Keratinocyte (primary cell): ENCODE results near the gene TDRD10. TPM values are rescaled to one million over a fixed set of nuclear protein-coding genes. Genes with fewer than 3 reads are reported as not detected.

Source experiments
- DNase-seq: peaks from one replicate; pipeline ENCODE4 v3.0.0-alpha.2; 2011; ENCODE audit warnings: low read depth, missing footprints, low spot score
- FAIRE-seq: peaks from 2 replicates; lab custom pipeline; 2011; peaks lifted over from hg19 to GRCh38; lab: Jason Lieb, UNC
- H2AFZ ChIP-seq: 2 replicates; pipeline ENCODE4 v1.6.0; 2012; ENCODE audit warnings: low read length, control low read depth, inconsistent platforms; ENCODE audit not compliant: control insufficient read depth
- H3K27ac ChIP-seq: 2 replicates; pipeline ENCODE4 v1.5.1; 2011; ENCODE audit warnings: low read length; ENCODE audit not compliant: control insufficient read depth, insufficient read depth
- H3K27me3 ChIP-seq: 3 replicates; pipeline ENCODE4 v1.6.0; 2011; ENCODE audit warnings: low read length; ENCODE audit not compliant: control insufficient read depth, insufficient read depth; ENCODE audit errors: extremely low read depth
- H3K36me3 ChIP-seq, 2 experiments: 2 replicates in 1 of 2; 3 replicates in 1 of 2; pipeline ENCODE4 v1.5.1; 2011; ENCODE audit warnings: low read length in 2 of 2, mild to moderate bottlenecking in 1 of 2; ENCODE audit not compliant: control insufficient read depth in 2 of 2, insufficient read depth in 2 of 2; ENCODE audit errors: extremely low read depth in 1 of 2
- H3K4me1 ChIP-seq: 3 replicates; pipeline ENCODE4 v1.5.1; 2011; ENCODE audit warnings: low read length; ENCODE audit not compliant: control insufficient read depth, insufficient read depth; ENCODE audit errors: extremely low read depth
- H3K4me2 ChIP-seq: 3 replicates; pipeline ENCODE4 v1.6.0; 2011; ENCODE audit warnings: low read depth, low read length; ENCODE audit not compliant: control insufficient read depth, insufficient read depth; ENCODE audit errors: extremely low read depth
- H3K4me3 ChIP-seq, 3 experiments: fragments of 200-600 bp in 1 of 3; sonication (generic) in 1 of 3; 2 replicates in 2 of 3; 3 replicates in 1 of 3; pipeline ENCODE4 v1.5.1; 2011 to 2016; ENCODE audit warnings: low read length in 3 of 3, mild to moderate bottlenecking in 3 of 3, control low read depth in 2 of 3, inconsistent platforms in 1 of 3, low read depth in 1 of 3, mixed read lengths in 1 of 3, mixed run types in 1 of 3, moderate library complexity in 1 of 3; ENCODE audit not compliant: control insufficient read depth in 2 of 3, insufficient read depth in 2 of 3; ENCODE audit errors: extremely low read depth in 1 of 3
- H3K79me2 ChIP-seq: 2 replicates; pipeline ENCODE4 v1.6.0; 2012; ENCODE audit warnings: low read length; ENCODE audit not compliant: control insufficient read depth, insufficient read depth
- H3K9ac ChIP-seq: 3 replicates; pipeline ENCODE4 v1.6.0; 2011; ENCODE audit warnings: low read length; ENCODE audit not compliant: control insufficient read depth, insufficient read depth; ENCODE audit errors: extremely low read depth
- H3K9me1 ChIP-seq: 3 replicates; pipeline ENCODE4 v1.6.0; 2011; ENCODE audit warnings: low read length; ENCODE audit not compliant: control insufficient read depth, insufficient read depth; ENCODE audit errors: extremely low read depth
- H3K9me3 ChIP-seq: 2 replicates; pipeline ENCODE4 v1.5.1; 2012; ENCODE audit warnings: low read depth, low read length; ENCODE audit not compliant: control insufficient read depth
- H4K20me1 ChIP-seq: 3 replicates; pipeline ENCODE4 v1.6.0; 2011; ENCODE audit warnings: low read length; ENCODE audit not compliant: control insufficient read depth, insufficient read depth; ENCODE audit errors: extremely low read depth
- CTCF ChIP-seq, 3 experiments: IDR thresholded peaks in 1 of 3; conservative IDR thresholded peaks in 1 of 3; optimal IDR thresholded peaks in 1 of 3; 2 replicates in 2 of 3; 3 replicates in 1 of 3; pipeline versions ENCODE3 to v1.5.1; 2011; ENCODE audit warnings: low read length in 3 of 3, mild to moderate bottlenecking in 3 of 3, moderate library complexity in 2 of 3, control low read depth in 1 of 3, inconsistent platforms in 1 of 3; ENCODE audit not compliant: insufficient read depth in 2 of 3; ENCODE audit errors: extremely low read depth in 1 of 3
- EZH2 ChIP-seq: IDR thresholded peaks from one replicate; pipeline ENCODE4 v1.6.1; 2012; ENCODE audit warnings: inconsistent platforms, mild to moderate bottlenecking, low read length, moderate library complexity
- dilution Hi-C: fragments of 300-500 bp; cut with MboI; formaldehyde crosslinking; loops from one replicate; pipeline ENCODE4 v1.7.0; 2020; ENCODE audit warnings: low sequenced_read_pairs; ENCODE audit not compliant: extremely low pct_ligation_motif_present
- polyA plus RNA-seq, 5 experiments: library from polyadenylated mRNA; depleted of rRNA in 3 of 5; stranded (reverse) in 3 of 5; stranded (forward) in 1 of 5; unstranded in 1 of 5; fragments of >200 nt; gene quantifications; 1 replicate in 1 of 5; 2 replicates in 3 of 5; 3 replicates in 1 of 5; pipeline versions ENCODE4 v1.2.1 to v1.2.3, GENCODE V29; 2011 to 2012; ENCODE audit warnings: missing spikeins in 2 of 5, low read depth in 1 of 5, low replicate concordance in 1 of 5

Gene TDRD10
- polyA plus RNA-seq, 1 donor (not counting 4 experiments of a cell fraction or from before 2014, with no cell fraction given): not detected

GRCh38 chr1:154575147-154575927 lies 73.3 kb downstream of the TDRD10 start:
- H3K79me2 ChIP-seq: no peaks in the 10 kb centered on the region
- H3K27me3 ChIP-seq: no peaks in the 10 kb centered on the region
- H3K9me3 ChIP-seq: no peaks in the 10 kb centered on the region
- H4K20me1 ChIP-seq: no peaks in the 10 kb centered on the region
- H3K4me1 ChIP-seq: no peaks in the 10 kb centered on the region
- no peak overlapping the region for H3K27ac ChIP-seq
- H2AFZ ChIP-seq: no peak overlapping the region
- H3K9ac ChIP-seq: no peak overlapping the region
- dilution Hi-C loops: no loop called here
- no peak for FAIRE-seq
- DNase-seq: no peak
- TF ChIP-seq CTCF (optimal IDR thresholded peaks at IDR 0.05 in 1 of 3, IDR thresholded peaks at IDR 0.05 in 1 of 3, conservative IDR thresholded peaks at IDR 0.05 in 1 of 3; ENCODE audit: extremely low read depth in 1 of 3, insufficient read depth in 2 of 3, low read length in 3 of 3) (no peak), EZH2 (no peak)
- no peak overlapping the region for H3K4me2 ChIP-seq
- H3K36me3 ChIP-seq: peaks cover 4 to 21% of the 10 kb centered on the region in 2 experiments
- no peaks in the 10 kb centered on the region for H3K9me1 ChIP-seq
- no peak overlapping the region for H3K4me3 ChIP-seq

- no peak for TF ChIP-seq EZH2
- no peak for TF ChIP-seq CTCF (optimal IDR thresholded peaks at IDR 0.05 in 1 of 3, IDR thresholded peaks at IDR 0.05 in 1 of 3, conservative IDR thresholded peaks at IDR 0.05 in 1 of 3; ENCODE audit: extremely low read depth in 1 of 3, insufficient read depth in 2 of 3, low read length in 3 of 3)
- H3K4me1 ChIP-seq: no peaks in the 10 kb centered on the region
- no peak overlapping the region for H3K4me2 ChIP-seq
- no peaks in the 10 kb centered on the region for H3K9me1 ChIP-seq
- H4K20me1 ChIP-seq: no peaks in the 10 kb centered on the region
- H2AFZ ChIP-seq: no peak overlapping the region
- H3K9ac ChIP-seq: no peak overlapping the region
- no peak for FAIRE-seq
- no peak overlapping the region for H3K27ac ChIP-seq
- no peaks in the 10 kb centered on the region for H3K79me2 ChIP-seq
- no peaks in the 10 kb centered on the region for H3K27me3 ChIP-seq
- H3K36me3 ChIP-seq: peaks cover 12 to 23% of the 10 kb centered on the region in 2 experiments
- no peaks in the 10 kb centered on the region for H3K9me3 ChIP-seq
- no peak overlapping the region for H3K4me3 ChIP-seq
- DNase-seq: no peak
- dilution Hi-C loops: no loop called here
These were observed 74.0 kb downstream of the TDRD10 start for GRCh38 chr1:154575951-154576566.
